Epithelial cell of prostate (primary cell): ENCODE measurements around the gene SORCS2.

ENCODE experiments used
- DNase-seq: peaks from one replicate; pipeline ENCODE4 v3.0.0-alpha.2; 2011; ENCODE audit warnings: low read depth, low spot score
- H3K27ac ChIP-seq: fragments of 450-650 bp; 2 replicates; pipeline ENCODE4 v1.5.1; 2017; ENCODE audit warnings: mild to moderate bottlenecking

SORCS2 gene

GRCh38 chr4:7656244-7656800 lies 464.0 kb downstream of the SORCS2 start:
- no peak overlapping the region for H3K27ac ChIP-seq
- DNase-seq = no peak

DNA sequence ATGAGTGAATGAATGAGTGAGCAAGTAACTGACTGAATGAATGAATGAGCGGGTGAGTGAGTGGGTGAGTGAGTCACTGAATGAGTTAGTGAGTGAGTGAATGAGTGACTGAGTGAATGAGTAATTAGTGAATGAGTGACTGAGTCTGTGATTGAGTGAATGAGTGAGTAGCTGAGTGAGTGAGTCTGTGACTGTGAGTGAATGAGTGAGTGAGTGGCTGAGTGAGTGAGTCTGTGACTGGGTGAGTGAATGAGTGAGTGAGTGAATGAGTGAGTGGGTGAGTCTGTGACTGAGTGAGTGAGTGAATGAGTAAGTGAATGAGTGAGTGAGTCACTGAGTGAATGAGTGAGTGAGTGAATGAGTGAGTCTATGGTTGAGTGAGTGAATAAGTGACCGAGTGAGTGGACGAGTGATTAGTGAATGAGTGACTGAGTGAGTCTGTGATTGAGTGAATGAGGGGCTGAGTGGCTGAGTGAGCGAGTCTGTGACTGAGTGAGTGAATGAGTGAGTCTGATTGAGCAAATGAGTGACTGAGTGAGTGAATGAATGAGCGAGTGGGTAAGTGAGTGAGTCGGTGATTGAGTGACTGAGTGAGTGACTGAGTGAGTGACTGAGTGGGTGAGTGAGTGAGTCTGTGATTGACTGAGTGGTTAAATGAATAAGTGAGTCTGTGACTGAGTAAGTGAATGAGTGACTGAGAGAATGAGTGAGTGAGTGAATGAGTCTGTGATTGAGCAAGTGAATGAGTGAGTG lies 465.4 kb downstream of the SORCS2 start:
- no peak for DNase-seq
- H3K27ac ChIP-seq = no peak overlapping the region

DNA sequence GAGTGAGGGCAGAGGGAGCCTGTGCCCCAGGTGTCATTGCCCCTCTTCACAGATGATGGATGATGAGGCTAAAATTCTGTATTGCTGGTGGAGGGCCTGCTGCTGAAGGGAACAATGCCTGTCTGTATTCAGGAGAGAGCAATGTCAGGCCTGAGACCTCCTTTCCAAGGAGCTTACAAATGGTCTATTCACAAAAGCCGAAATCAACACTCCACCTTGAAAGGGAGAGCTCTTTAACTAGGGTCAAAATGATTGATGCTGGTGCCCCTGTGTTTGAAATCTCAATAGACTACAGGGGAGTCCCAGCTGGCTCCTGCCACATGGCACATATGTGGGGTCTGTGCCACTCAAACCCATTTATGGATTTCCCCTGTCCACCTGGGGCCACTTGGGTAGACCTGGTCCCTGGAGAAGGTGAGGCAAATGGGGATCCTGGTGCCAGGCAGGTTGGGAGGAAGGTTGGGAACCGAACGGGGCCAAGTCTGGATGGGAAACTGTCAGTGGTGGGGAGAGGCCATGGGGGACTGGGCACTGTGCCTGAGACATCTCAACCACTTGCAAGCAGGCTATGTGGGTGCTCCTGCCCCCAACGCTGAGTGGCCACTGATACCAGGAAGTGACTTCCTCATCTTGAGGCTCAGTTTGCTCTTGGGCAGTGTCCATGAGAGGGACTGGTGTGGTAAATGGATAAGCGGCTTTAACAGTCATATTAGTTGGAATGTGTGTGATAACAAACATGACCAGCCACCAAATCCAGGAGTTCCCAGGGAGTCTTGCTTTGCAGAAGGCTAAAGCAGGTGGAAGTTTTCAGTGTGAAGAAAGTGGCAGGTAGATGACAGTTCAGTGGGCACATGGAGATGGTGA lies 466.2 kb downstream of the SORCS2 start:
- no peak overlapping the region for H3K27ac ChIP-seq
- DNase-seq = no peak

GRCh38 chr4:7659429-7660175 lies 467.3 kb downstream of the SORCS2 start:
- DNase-seq = no peak
- H3K27ac ChIP-seq = no peak overlapping the region

- no peak overlapping the region for H3K27ac ChIP-seq
- no peak for DNase-seq
Measured at GRCh38 chr4:7660176-7661039, 468.1 kb downstream of the SORCS2 start.

- DNase-seq = no peak
- no peak overlapping the region for H3K27ac ChIP-seq
Measured at GRCh38 chr4:7661066-7661748, 468.9 kb downstream of the SORCS2 start.

DNA sequence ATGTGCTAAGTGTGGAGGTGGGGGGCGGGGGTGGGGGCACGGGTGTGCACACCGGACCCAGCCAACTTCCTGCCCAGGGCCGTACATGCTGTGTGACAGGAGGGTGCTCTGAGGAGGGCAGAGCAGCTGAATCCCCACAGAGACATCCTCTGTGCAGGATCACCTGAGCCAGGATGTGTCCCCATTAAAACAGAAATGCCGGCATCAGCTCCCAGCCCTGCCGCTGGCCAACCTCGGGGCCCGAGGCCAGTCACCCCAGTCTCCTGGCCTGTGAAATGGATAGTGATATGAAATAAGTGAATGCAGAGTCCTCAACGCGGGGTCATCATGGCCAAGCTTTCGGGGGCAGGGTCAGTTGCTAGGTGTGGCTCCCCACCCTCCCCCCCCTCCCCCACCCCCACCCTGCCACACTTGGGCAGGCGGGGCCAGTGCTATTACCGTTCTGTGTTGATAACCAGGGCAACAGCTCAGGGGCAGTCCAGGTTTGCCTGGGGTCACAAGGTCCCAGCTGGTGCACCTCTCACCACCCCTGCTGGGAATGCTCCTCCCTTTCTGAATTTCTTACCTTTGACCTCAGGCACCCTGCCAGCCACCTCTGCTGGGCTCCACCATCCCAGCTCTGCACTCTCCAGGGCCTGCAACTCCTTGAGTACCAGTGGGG lies 469.6 kb downstream of the SORCS2 start:
- no peak for DNase-seq
- no peak overlapping the region for H3K27ac ChIP-seq

DNA sequence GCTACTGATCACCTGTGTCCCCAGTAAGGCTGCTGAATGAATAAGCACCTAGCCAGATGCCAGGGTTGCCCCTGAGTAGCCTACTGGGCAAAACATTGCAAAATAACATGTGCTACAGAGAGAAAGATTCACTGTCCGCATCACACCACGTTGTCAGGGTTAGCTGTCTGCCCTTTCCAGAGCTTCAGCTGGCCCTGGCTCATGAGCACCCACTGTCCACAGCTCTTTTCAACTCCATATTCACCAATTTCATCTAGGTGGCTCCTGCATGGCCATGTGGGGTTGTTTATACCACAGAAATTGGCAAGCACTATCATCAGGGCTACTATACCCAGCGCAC lies 470.1 kb downstream of the SORCS2 start:
- H3K27ac ChIP-seq = no peak overlapping the region
- DNase-seq = no peak

DNA sequence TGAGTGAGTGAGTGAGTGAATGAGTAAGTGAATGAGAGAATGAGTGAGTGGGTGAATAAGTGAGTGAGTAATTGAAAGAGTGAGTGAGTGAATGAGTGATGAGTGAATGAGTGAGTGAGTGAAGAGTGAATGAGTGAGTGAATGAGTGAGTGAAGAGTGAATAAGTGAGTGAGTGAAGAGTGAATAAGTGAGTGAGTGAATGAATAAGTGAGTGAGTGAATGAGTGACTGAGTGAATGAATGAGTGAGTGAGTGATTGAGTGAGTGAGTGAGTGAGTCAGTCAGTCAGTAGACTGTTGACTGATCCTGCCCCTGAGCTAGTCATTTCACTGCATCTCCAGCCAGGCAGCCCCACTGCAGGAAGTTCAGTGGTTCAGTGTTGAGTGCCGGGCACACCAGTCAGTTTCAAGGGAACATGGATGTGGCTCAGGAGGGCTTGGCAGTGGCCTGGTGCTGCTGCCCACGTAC lies 470.8 kb downstream of the SORCS2 start:
- no peak overlapping the region for H3K27ac ChIP-seq
- DNase-seq = no peak

DNA sequence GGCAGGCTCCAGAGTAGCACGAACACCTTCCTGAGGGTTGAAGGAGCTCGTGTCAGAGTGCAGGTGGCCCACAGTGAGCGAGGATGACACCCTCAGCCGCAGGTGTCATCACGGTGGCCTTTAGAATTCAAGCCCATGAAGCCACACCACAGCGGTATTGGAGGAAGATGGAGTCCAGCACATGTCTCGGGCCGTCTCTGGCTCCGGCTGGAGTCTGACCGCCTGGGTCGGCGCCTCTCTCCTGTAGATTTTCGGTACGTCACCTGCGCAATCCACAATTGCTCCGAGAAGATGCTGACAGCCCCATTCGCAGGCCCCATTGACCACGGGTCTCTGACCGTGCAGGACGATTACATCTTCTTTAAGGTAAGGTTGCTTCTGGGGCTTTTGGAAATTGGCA lies 471.8 kb downstream of the SORCS2 start:
- no peak overlapping the region for H3K27ac ChIP-seq
- DNase-seq = no peak

- no peak for DNase-seq
- no peak overlapping the region for H3K27ac ChIP-seq
Measured at GRCh38 chr4:7665321-7665720, 473.0 kb downstream of the SORCS2 start.

- DNase-seq = no peak
- H3K27ac ChIP-seq = no peak overlapping the region
Measured at GRCh38 chr4:7666011-7666410, 473.7 kb downstream of the SORCS2 start.

- no peak for DNase-seq
- H3K27ac ChIP-seq = no peak overlapping the region
Measured at GRCh38 chr4:7666744-7667143, 474.4 kb downstream of the SORCS2 start.

DNA sequence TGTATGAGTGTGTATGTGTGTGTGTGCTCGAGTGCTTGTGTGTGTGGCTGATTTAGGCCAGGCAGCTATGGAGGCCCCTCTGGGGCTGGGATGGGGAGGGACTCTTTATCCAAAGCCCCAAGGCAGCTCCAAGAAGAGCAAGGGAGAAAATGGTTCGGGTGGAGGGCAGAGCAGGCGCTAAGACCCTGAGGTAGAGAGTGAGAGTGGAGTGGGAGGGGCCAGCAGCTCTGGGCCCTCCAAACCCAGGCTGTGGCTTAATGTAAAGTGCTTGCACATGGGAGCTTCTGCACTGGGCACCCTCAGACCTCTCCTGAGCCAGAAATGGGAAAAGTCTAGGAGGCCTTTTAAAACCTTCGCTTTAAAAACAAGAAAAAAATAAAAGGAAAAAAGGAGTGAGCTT lies 475.9 kb downstream of the SORCS2 start:
- no peak overlapping the region for H3K27ac ChIP-seq
- DNase-seq = no peak

- no peak overlapping the region for H3K27ac ChIP-seq
- DNase-seq = no peak
Measured at GRCh38 chr4:7668826-7669225, 476.5 kb downstream of the SORCS2 start.

DNA sequence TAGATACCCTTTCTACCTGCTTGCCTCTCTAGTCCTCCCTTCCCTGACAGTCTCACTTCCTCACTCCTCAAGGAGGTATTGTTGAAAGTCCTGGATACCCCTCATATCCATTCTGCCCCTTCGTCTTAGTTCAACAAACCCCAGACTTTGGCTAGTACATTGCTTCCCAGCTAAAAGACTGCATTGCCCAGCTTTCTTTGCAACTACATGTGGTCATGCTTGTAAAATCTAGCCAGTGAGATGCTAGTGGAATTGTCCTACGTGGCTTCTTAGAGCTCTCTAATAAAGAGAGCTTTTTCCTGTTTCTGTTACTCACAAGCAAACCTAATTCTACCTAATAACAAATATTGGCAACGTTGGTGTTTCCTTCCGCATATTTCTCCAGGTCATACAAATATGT lies 480.3 kb downstream of the SORCS2 start:
- H3K27ac ChIP-seq = no peak overlapping the region
- no peak for DNase-seq

DNA sequence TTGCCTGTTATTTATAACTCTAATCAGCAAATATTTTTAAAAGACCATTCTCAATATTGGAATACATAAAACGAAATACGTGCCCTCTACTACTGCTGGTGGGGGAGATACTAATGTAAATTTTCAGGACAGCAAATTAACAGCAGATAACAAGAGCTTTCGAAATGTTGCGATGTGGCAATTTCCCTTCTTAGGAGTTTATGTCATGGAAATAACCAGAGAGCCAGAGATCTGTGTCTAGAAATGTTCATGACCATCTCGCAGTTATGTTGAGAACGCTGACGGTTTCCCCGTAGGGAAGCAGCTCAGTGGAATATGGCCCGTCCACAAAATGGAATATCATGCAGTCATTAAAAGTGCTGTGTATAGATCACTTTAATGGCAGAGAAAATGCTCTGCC lies 480.8 kb downstream of the SORCS2 start:
- DNase-seq = no peak
- H3K27ac ChIP-seq = no peak overlapping the region

DNA sequence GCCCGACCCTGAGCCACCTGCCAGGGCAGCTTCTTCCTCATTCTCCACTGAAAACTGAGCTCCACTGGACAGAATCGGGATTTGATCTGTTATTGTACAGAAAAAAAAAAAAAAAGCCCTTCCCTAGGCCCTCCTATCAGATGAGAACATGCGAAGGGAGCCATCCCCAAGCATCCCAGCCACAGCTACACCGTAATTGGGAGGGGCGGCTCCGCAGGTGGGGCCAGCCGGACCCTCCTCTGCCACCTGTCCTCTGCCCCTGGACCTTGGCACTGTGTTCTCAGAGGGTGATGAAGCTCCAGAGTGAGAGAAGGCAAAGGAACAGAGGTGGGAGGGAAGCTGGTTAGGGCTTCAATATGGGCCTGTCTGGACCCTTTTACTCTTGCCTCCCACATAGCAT lies 482.4 kb downstream of the SORCS2 start:
- H3K27ac ChIP-seq = no peak overlapping the region
- DNase-seq = no peak

DNA sequence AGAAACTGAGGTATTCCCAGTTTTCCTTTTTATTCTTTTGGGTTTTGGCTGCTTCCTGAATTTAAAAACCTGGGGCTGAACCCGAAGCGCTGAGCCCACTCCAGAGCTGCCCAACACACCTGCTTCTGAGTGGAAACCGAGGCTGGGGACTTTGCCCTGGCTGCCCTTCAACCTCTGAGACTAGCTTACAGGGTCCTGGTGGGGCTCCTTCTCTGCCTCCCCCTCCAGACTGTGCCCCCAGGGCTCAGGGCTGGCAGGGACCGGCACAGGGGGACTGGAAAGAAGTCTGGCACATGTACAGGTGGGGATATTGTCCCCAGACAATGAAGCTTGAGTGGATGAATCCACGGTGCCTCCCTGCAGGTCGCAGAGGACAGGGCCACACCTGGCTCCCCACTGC lies 482.8 kb downstream of the SORCS2 start:
- DNase-seq = no peak
- no peak overlapping the region for H3K27ac ChIP-seq
